Measurements from ENCODE around the gene CHSY3.

Gene CHSY3

GRCh38 chr5:129921204-129921603, 16.9 kb downstream of the CHSY3 start:
- Histone ChIP-seq H3K36me3 (ENCODE audit: insufficient read depth, low read length) (no peaks in the 10 kb centered on the region), H2AFZ (ENCODE audit: low read length) (no peak overlapping the region), H4K20me1 (ENCODE audit: insufficient read depth, low read length) (0 out of 2 replicates have a peak, but pooled peaks cover 2% of the 10 kb centered on the region), H3K27ac (ENCODE audit: low read depth, low read length, poor library complexity, severe bottlenecking) (no peak overlapping the region), H3K79me2 (ENCODE audit: insufficient read depth, low read length) (no peaks in the 10 kb centered on the region), H3K4me3 (ENCODE audit: low read depth, low read length, poor library complexity, severe bottlenecking) (no peak overlapping the region), H3K4me1 (ENCODE audit: insufficient read depth, low read length, severe bottlenecking) (no peaks in the 10 kb centered on the region), H3K9ac (ENCODE audit: low read length) (no peak overlapping the region), H3K4me2 (ENCODE audit: low read length) (no peak overlapping the region), H3K9me3 (ENCODE audit: low read length) (no peaks in the 10 kb centered on the region), H3F3A (ENCODE audit: insufficient read depth, low read length) (no peaks in the 10 kb centered on the region), H3K9me2 (ENCODE audit: low read depth, low read length) (no peaks in the 10 kb centered on the region), H3K27me3 (ENCODE audit: insufficient read depth, low read length) (no peaks in the 10 kb centered on the region)
- TF ChIP-seq CTCF (IDR thresholded peaks at IDR 0.05; ENCODE audit: low read length): no peak
- no peak for TF ChIP-seq EZH2 (IDR thresholded peaks at IDR 0.05; ENCODE audit: borderline replicate concordance, low read length)

GRCh38 chr5:129930221-129930620, 26.0 kb downstream of the CHSY3 start:
- H2AFZ ChIP-seq (ENCODE audit: low read length): no peak overlapping the region
- no peaks in the 10 kb centered on the region for H3K36me3 ChIP-seq (ENCODE audit: insufficient read depth, low read length)
- H3F3A ChIP-seq (ENCODE audit: insufficient read depth, low read length): no peaks in the 10 kb centered on the region
- H3K9me2 ChIP-seq (ENCODE audit: low read depth, low read length): no peaks in the 10 kb centered on the region
- H3K4me1 ChIP-seq (ENCODE audit: insufficient read depth, low read length, severe bottlenecking): no peaks in the 10 kb centered on the region
- no peaks in the 10 kb centered on the region for H4K20me1 ChIP-seq (ENCODE audit: insufficient read depth, low read length)
- H3K27ac ChIP-seq (ENCODE audit: low read depth, low read length, poor library complexity, severe bottlenecking): no peak overlapping the region
- no peaks in the 10 kb centered on the region for H3K27me3 ChIP-seq (ENCODE audit: insufficient read depth, low read length)
- H3K9ac ChIP-seq (ENCODE audit: low read length): no peak overlapping the region
- H3K9me3 ChIP-seq (ENCODE audit: low read length): no peaks in the 10 kb centered on the region
- H3K79me2 ChIP-seq (ENCODE audit: insufficient read depth, low read length): no peaks in the 10 kb centered on the region
- H3K4me3 ChIP-seq (ENCODE audit: low read depth, low read length, poor library complexity, severe bottlenecking): no peak overlapping the region
- no peak overlapping the region for H3K4me2 ChIP-seq (ENCODE audit: low read length)
- TF ChIP-seq EZH2 (IDR thresholded peaks at IDR 0.05; ENCODE audit: borderline replicate concordance, low read length) (no peak), CTCF (IDR thresholded peaks at IDR 0.05; ENCODE audit: low read length) (no peak)

GRCh38 chr5:129935626-129936025, 31.4 kb downstream of the CHSY3 start:
- no peak overlapping the region for H2AFZ ChIP-seq (ENCODE audit: low read length)
- no peak overlapping the region for H3K9ac ChIP-seq (ENCODE audit: low read length)
- H4K20me1 ChIP-seq (ENCODE audit: insufficient read depth, low read length): no peaks in the 10 kb centered on the region
- no peaks in the 10 kb centered on the region for H3F3A ChIP-seq (ENCODE audit: insufficient read depth, low read length)
- H3K4me3 ChIP-seq (ENCODE audit: low read depth, low read length, poor library complexity, severe bottlenecking): no peak overlapping the region
- no peak overlapping the region for H3K4me2 ChIP-seq (ENCODE audit: low read length)
- no peaks in the 10 kb centered on the region for H3K9me3 ChIP-seq (ENCODE audit: low read length)
- no peaks in the 10 kb centered on the region for H3K27me3 ChIP-seq (ENCODE audit: insufficient read depth, low read length)
- TF ChIP-seq EZH2 (IDR thresholded peaks at IDR 0.05; ENCODE audit: borderline replicate concordance, low read length) (no peak), CTCF (IDR thresholded peaks at IDR 0.05; ENCODE audit: low read length) (no peak)
- no peaks in the 10 kb centered on the region for H3K4me1 ChIP-seq (ENCODE audit: insufficient read depth, low read length, severe bottlenecking)
- H3K9me2 ChIP-seq (ENCODE audit: low read depth, low read length): no peaks in the 10 kb centered on the region
- H3K27ac ChIP-seq (ENCODE audit: low read depth, low read length, poor library complexity, severe bottlenecking): no peak overlapping the region
- H3K79me2 ChIP-seq (ENCODE audit: insufficient read depth, low read length): no peaks in the 10 kb centered on the region
- no peaks in the 10 kb centered on the region for H3K36me3 ChIP-seq (ENCODE audit: insufficient read depth, low read length)

All from OCI-LY1 (cell line).